ENCODE results near the gene ZBTB4. TPM values are rescaled to one million over a fixed set of nuclear protein-coding genes. Genes with fewer than 3 reads are reported as not detected.

Gene ZBTB4
- total RNA-seq, 1 experiment from 2014 or later, result 15.5 TPM

DNA sequence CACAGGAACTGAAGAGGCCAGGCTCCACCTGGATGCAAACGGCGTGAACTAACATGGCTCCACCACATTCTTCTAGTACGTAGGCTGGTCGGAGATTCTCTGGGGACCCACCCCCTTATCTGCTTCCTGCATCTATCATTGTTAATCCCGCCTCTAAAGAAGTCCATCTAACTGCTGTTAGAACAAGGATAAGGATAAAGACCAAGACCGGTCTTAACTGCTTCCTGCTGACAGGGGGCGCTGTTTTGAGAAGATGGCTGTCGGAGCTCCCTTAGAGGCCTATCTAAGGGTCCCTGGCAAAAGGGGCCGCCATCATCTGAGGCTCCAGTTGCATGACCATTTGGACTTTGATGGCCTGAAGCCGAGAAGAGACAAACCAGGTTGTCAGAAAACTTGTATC is 43.6 kb upstream of the ZBTB4 start:
- H3K9me3 ChIP-seq, result no peaks in the 10 kb centered on the region
- no peaks in the 10 kb centered on the region for H3K4me1 Mint-ChIP-seq (ENCODE audit: low read depth, unreplicated experiment)
- no peaks in the 10 kb centered on the region for H3K4me1 ChIP-seq
- no peaks in the 10 kb centered on the region for H3K27me3 Mint-ChIP-seq (ENCODE audit: insufficient read depth, unreplicated experiment)
- H3K27ac Mint-ChIP-seq (ENCODE audit: unreplicated experiment), result no peak overlapping the region
- H3K27me3 ChIP-seq (replicated peaks; ENCODE audit: control insufficient read depth, insufficient read depth, low read length), result no peaks in the 10 kb centered on the region
- BruUV-seq (replicated peaks), result no TSS peak
- no peak overlapping the region for H3K4me3 Mint-ChIP-seq (ENCODE audit: unreplicated experiment)
- no peaks in the 10 kb centered on the region for H3K36me3 ChIP-seq (ENCODE audit: control insufficient read depth, insufficient read depth, low read length)
- no peaks in the 10 kb centered on the region for H3K9me3 Mint-ChIP-seq (ENCODE audit: unreplicated experiment)
- TF ChIP-seq, protein P1, sequence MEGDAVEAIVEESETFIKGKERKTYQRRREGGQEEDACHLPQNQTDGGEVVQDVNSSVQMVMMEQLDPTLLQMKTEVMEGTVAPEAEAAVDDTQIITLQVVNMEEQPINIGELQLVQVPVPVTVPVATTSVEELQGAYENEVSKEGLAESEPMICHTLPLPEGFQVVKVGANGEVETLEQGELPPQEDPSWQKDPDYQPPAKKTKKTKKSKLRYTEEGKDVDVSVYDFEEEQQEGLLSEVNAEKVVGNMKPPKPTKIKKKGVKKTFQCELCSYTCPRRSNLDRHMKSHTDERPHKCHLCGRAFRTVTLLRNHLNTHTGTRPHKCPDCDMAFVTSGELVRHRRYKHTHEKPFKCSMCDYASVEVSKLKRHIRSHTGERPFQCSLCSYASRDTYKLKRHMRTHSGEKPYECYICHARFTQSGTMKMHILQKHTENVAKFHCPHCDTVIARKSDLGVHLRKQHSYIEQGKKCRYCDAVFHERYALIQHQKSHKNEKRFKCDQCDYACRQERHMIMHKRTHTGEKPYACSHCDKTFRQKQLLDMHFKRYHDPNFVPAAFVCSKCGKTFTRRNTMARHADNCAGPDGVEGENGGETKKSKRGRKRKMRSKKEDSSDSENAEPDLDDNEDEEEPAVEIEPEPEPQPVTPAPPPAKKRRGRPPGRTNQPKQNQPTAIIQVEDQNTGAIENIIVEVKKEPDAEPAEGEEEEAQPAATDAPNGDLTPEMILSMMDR (IDR thresholded peaks at IDR 0.05; ENCODE audit: insufficient read depth in 1 of 2, low read depth in 1 of 2, low read length in 1 of 2, severe bottlenecking in 1 of 2, unreplicated experiment in 1 of 2), result peak in 1 of 2 experiments; percentile 20
- intact Hi-C loops (cut with micrococcal nuclease; ENCODE audit: unreplicated experiment), result no loop called here
- H3K36me3 Mint-ChIP-seq (ENCODE audit: insufficient read depth, unreplicated experiment), result no peaks in the 10 kb centered on the region
- no peak overlapping the region for H3K4me3 ChIP-seq (ENCODE audit: low read depth, low read length)
- CTCF ChIA-PET, result no interaction called here
- DNase-seq, result no peak
- POLR2A ChIA-PET, result no interaction called here

DNA sequence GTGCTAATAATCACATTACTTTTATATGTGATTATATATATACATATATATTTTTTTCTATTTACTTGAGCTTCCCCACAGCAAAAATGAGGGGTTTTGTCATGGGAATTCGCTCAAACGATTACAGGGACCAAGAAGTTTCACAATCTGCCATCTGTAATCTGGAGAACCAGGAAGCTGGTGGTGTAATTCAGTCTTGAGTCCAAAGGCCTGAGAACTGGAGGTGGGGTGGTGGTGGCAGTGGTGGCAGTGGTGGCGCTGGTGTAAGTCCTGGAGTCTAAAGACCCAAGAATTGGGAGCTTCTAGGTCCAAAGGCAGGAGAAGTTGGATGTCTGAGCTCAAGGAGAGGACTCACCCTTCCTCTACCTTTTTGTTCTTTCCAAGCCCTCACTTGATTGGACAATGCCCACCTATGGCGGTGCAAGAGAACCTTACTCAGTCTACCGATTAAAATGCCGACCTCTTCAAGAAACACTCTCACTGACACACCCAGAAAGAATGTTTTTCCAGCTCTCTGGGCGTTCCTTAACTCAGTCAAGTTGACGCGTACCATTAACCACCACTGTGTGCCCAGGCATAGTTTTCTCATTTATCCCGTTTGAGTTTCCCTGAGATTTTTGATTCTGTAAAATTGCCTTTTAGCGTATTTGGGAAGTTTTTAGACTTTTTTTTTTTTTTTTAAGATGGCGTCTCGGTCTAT is 36.6 kb upstream of the ZBTB4 start:
- no peak overlapping the region for H3K27ac Mint-ChIP-seq (ENCODE audit: unreplicated experiment)
- Histone ChIP-seq H3K4me3 (ENCODE audit: low read depth, low read length) (no peak overlapping the region), H3K36me3 (ENCODE audit: control insufficient read depth, insufficient read depth, low read length) (no peaks in the 10 kb centered on the region), H3K4me1 (no peaks in the 10 kb centered on the region), H3K27me3 (replicated peaks; ENCODE audit: control insufficient read depth, insufficient read depth, low read length) (no peaks in the 10 kb centered on the region), H3K9me3 (no peaks in the 10 kb centered on the region)
- intact Hi-C loops (cut with micrococcal nuclease; ENCODE audit: unreplicated experiment), result no loop called here
- DNase-seq, result no peak
- no TSS peak for BruUV-seq (replicated peaks)
- no peaks in the 10 kb centered on the region for H3K4me1 Mint-ChIP-seq (ENCODE audit: low read depth, unreplicated experiment)
- H3K36me3 Mint-ChIP-seq (ENCODE audit: insufficient read depth, unreplicated experiment), result peaks cover 14% of the 10 kb centered on the region
- H3K4me3 Mint-ChIP-seq (ENCODE audit: unreplicated experiment), result no peak overlapping the region
- H3K27me3 Mint-ChIP-seq (ENCODE audit: insufficient read depth, unreplicated experiment), result no peaks in the 10 kb centered on the region
- TF ChIP-seq, protein P1 (IDR thresholded peaks at IDR 0.05; ENCODE audit: insufficient read depth in 1 of 2, low read depth in 1 of 2, low read length in 1 of 2, severe bottlenecking in 1 of 2, unreplicated experiment in 1 of 2), result no peak
- H3K9me3 Mint-ChIP-seq (ENCODE audit: unreplicated experiment), result no peaks in the 10 kb centered on the region
- ChIA-PET POLR2A (interaction anchor here (0.8 kb wide), 1 partner anchor 36 kb away, joined by 4 read pairs; the partner anchor contains the start of gene ZBTB4), CTCF (interaction anchor here (0.6 to 1.0 kb wide), 2 partner anchors 45 to 78 kb away, joined by 3 to 5 read pairs; partner anchors contain the start of gene SENP3)

DNA sequence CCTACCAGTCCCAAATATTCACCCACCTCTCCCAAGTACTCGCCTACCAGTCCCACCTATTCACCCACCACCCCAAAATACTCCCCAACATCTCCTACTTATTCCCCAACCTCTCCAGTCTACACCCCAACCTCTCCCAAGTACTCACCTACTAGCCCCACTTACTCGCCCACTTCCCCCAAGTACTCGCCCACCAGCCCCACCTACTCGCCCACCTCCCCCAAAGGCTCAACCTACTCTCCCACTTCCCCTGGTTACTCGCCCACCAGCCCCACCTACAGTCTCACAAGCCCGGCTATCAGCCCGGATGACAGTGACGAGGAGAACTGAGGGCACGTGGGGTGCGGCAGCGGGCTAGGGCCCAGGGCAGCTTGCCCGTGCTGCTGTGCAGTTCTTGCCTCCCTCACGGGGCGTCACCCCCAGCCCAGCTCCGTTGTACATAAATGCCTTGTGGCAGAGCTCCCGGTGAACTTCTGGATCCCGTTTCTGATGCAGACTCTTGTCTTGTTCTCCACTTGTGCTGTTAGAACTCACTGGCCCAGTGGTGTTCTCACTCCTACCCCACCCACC is 34.5 kb upstream of the ZBTB4 start:
- Histone ChIP-seq H3K27me3 (replicated peaks; ENCODE audit: control insufficient read depth, insufficient read depth, low read length) (no peaks in the 10 kb centered on the region), H3K9me3 (no peaks in the 10 kb centered on the region), H3K4me1 (no peaks in the 10 kb centered on the region), H3K36me3 (ENCODE audit: control insufficient read depth, insufficient read depth, low read length) (no peaks in the 10 kb centered on the region), H3K4me3 (ENCODE audit: low read depth, low read length) (no peak overlapping the region)
- no peaks in the 10 kb centered on the region for H3K4me1 Mint-ChIP-seq (ENCODE audit: low read depth, unreplicated experiment)
- TF ChIP-seq, protein P1 (IDR thresholded peaks at IDR 0.05; ENCODE audit: insufficient read depth in 1 of 2, low read depth in 1 of 2, low read length in 1 of 2, severe bottlenecking in 1 of 2, unreplicated experiment in 1 of 2), result no peak
- peaks cover 33% of the 10 kb centered on the region for H3K36me3 Mint-ChIP-seq (ENCODE audit: insufficient read depth, unreplicated experiment)
- H3K27ac Mint-ChIP-seq (ENCODE audit: unreplicated experiment), result no peak overlapping the region
- BruUV-seq (replicated peaks), result TSS peak; percentile 66
- ChIA-PET CTCF (interaction anchor here (0.7 to 0.9 kb wide), 2 partner anchors 47 to 77 kb away, joined by 3 to 5 read pairs; no protein-coding TSS in a partner anchor), POLR2A (no interaction called here)
- intact Hi-C loops (cut with micrococcal nuclease; ENCODE audit: unreplicated experiment), result loop anchor here (1.0 kb wide), 1 partner anchor 47 kb away; the partner anchor contains the start of gene SENP3
- no peaks in the 10 kb centered on the region for H3K9me3 Mint-ChIP-seq (ENCODE audit: unreplicated experiment)
- DNase-seq, result no peak
- no peak overlapping the region for H3K4me3 Mint-ChIP-seq (ENCODE audit: unreplicated experiment)
- H3K27me3 Mint-ChIP-seq (ENCODE audit: insufficient read depth, unreplicated experiment), result no peaks in the 10 kb centered on the region
